ENCODE measurements around the gene TBX1.

TBX1 gene

DNA sequence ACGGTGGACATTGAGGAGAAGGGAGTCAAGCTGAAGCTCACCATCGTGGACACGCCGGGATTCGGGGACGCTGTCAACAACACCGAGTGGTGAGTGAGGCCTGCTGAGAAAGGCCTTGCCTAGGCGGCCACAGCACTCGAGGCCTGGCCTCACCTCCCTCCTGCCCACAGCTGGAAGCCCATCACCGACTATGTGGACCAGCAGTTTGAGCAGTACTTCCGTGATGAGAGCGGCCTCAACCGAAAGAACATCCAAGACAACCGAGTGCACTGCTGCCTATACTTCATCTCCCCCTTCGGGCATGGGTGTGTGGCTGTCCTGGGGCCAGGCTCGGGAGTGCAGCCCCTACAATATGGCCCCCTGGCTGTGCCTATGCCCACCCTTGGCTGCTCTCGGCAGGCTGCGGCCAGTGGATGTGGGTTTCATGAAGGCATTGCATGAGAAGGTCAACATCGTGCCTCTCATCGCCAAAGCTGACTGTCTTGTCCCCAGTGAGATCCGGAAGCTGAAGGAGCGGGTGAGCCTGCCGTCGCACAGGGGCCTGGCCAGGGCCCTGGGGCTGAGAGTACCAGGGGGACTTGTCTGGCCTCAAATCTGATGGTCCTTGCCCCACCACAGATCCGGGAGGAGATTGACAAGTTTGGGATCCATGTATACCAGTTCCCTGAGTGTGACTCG, 40.3 kb upstream of the TBX1 start:
- Histone ChIP-seq H3K4me2 (ENCODE audit: low read length) (no peak overlapping the region), H3K27me3 (ENCODE audit: control insufficient read depth, low read length) (peaks cover 19% of the 10 kb centered on the region), H3F3A (ENCODE audit: control insufficient read depth, insufficient read depth) (no peaks in the 10 kb centered on the region), H3K27ac (ENCODE audit: low read depth, low read length) (no peak overlapping the region), H3K36me3 (ENCODE audit: control insufficient read depth, low read length) (no peaks in the 10 kb centered on the region), H3K4me1 (ENCODE audit: control insufficient read depth, low read length) (peaks cover 8% of the 10 kb centered on the region), H3K9me3 (ENCODE audit: control insufficient read depth, insufficient read depth, low read length) (no peaks in the 10 kb centered on the region), H4K20me1 (ENCODE audit: control insufficient read depth, insufficient read depth, low read depth, low read length) (no peaks in the 10 kb centered on the region), H3K9me2 (replicated peaks; ENCODE audit: control insufficient read depth, low read length) (no peaks in the 10 kb centered on the region), H3K79me2 (ENCODE audit: control insufficient read depth, low read length) (no peaks in the 10 kb centered on the region), H3K4me3 (ENCODE audit: low read length) (no peak overlapping the region)
- TF ChIP-seq, protein P1, sequence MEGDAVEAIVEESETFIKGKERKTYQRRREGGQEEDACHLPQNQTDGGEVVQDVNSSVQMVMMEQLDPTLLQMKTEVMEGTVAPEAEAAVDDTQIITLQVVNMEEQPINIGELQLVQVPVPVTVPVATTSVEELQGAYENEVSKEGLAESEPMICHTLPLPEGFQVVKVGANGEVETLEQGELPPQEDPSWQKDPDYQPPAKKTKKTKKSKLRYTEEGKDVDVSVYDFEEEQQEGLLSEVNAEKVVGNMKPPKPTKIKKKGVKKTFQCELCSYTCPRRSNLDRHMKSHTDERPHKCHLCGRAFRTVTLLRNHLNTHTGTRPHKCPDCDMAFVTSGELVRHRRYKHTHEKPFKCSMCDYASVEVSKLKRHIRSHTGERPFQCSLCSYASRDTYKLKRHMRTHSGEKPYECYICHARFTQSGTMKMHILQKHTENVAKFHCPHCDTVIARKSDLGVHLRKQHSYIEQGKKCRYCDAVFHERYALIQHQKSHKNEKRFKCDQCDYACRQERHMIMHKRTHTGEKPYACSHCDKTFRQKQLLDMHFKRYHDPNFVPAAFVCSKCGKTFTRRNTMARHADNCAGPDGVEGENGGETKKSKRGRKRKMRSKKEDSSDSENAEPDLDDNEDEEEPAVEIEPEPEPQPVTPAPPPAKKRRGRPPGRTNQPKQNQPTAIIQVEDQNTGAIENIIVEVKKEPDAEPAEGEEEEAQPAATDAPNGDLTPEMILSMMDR (IDR thresholded peaks at IDR 0.05; ENCODE audit: low read depth, low read length, poor library complexity, severe bottlenecking): no peak
- TF ChIP-seq EZH2phosphoT487 (IDR thresholded peaks at IDR 0.05; ENCODE audit: borderline replicate concordance, low read length): no peak

DNA sequence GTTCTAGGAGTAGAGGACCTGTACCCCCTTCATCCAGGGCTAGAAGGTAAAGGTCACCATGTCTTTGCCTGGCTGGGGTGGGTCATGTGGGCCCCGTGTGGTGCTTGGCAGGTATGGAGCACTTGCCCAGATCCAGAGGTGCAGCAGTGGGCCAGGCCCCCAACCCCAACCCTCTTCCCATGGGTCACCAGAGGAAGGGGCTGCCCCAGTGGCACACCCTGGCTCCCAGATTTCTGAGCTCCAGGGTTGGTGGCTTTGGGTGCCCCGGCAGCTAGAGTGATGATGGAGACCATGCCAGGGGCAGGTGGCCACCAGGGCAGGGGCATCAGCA, 39.6 kb upstream of the TBX1 start:
- no peaks in the 10 kb centered on the region for H3F3A ChIP-seq (ENCODE audit: control insufficient read depth, insufficient read depth)
- H3K79me2 ChIP-seq (ENCODE audit: control insufficient read depth, low read length): no peaks in the 10 kb centered on the region
- no peak overlapping the region for H3K4me3 ChIP-seq (ENCODE audit: low read length)
- peaks cover 18% of the 10 kb centered on the region for H3K27me3 ChIP-seq (ENCODE audit: control insufficient read depth, low read length)
- H3K4me1 ChIP-seq (ENCODE audit: control insufficient read depth, low read length): peaks cover 8% of the 10 kb centered on the region
- no peaks in the 10 kb centered on the region for H3K9me3 ChIP-seq (ENCODE audit: control insufficient read depth, insufficient read depth, low read length)
- no peaks in the 10 kb centered on the region for H3K9me2 ChIP-seq (replicated peaks; ENCODE audit: control insufficient read depth, low read length)
- H4K20me1 ChIP-seq (ENCODE audit: control insufficient read depth, insufficient read depth, low read depth, low read length): no peaks in the 10 kb centered on the region
- H3K36me3 ChIP-seq (ENCODE audit: control insufficient read depth, low read length): no peaks in the 10 kb centered on the region
- H3K4me2 ChIP-seq (ENCODE audit: low read length): no peak overlapping the region
- H3K27ac ChIP-seq (ENCODE audit: low read depth, low read length): no peak overlapping the region
- no peak for TF ChIP-seq EZH2phosphoT487 (IDR thresholded peaks at IDR 0.05; ENCODE audit: borderline replicate concordance, low read length)
- TF ChIP-seq, protein P1 (IDR thresholded peaks at IDR 0.05; ENCODE audit: low read depth, low read length, poor library complexity, severe bottlenecking): no peak

DNA sequence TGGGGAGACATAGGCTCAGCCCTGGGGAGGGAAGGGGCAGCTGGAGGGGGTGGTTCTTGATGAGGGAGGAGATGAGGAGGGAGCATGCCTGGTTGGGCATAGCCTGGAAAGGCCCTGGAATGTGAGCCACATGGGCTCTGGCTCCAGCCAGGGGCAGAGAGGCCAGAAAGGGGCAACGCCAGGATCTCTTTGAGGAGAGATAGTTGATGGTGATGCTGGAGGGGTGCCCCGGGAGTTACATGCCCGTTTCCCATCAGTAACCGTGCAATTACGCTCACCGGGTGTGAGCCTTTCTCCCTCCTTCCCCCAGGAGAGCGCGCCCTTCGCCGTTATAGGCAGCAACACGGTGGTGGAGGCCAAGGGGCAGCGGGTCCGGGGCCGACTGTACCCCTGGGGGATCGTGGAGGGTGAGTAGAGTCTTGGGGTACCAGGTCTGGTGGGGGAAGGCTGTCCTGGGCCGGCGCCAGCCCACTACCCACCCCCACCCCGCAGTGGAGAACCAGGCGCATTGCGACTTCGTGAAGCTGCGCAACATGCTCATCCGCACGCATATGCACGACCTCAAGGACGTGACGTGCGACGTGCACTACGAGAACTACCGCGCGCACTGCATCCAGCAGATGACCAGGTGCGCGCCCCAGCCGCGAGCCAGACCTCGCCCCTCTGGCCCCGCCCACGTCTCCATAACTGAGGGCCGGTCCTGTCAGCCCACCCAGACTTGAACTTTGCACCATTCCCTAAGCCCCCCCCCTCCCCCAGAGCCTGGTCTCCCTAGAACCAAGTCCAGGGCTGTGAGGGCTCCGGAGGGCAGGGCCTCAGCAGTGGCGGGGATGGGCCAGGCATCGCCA, 39.0 kb upstream of the TBX1 start:
- Histone ChIP-seq H3K9me3 (ENCODE audit: control insufficient read depth, insufficient read depth, low read length) (no peaks in the 10 kb centered on the region), H3K36me3 (ENCODE audit: control insufficient read depth, low read length) (no peaks in the 10 kb centered on the region), H3K4me1 (ENCODE audit: control insufficient read depth, low read length) (peaks cover 8% of the 10 kb centered on the region), H3K27me3 (ENCODE audit: control insufficient read depth, low read length) (peaks cover 18% of the 10 kb centered on the region), H3K79me2 (ENCODE audit: control insufficient read depth, low read length) (no peaks in the 10 kb centered on the region), H3K4me2 (ENCODE audit: low read length) (no peak overlapping the region), H3K4me3 (ENCODE audit: low read length) (no peak overlapping the region), H3F3A (ENCODE audit: control insufficient read depth, insufficient read depth) (no peaks in the 10 kb centered on the region), H3K9me2 (replicated peaks; ENCODE audit: control insufficient read depth, low read length) (no peaks in the 10 kb centered on the region), H3K27ac (ENCODE audit: low read depth, low read length) (no peak overlapping the region), H4K20me1 (ENCODE audit: control insufficient read depth, insufficient read depth, low read depth, low read length) (no peaks in the 10 kb centered on the region)
- TF ChIP-seq EZH2phosphoT487 (IDR thresholded peaks at IDR 0.05; ENCODE audit: borderline replicate concordance, low read length): no peak
- TF ChIP-seq, protein P1 (IDR thresholded peaks at IDR 0.05; ENCODE audit: low read depth, low read length, poor library complexity, severe bottlenecking): no peak

All from DOHH2 (cell line).